ENCODE data around the gene ZBTB12. TPM values are rescaled to one million over a fixed set of nuclear protein-coding genes. Genes with fewer than 3 reads are reported as not detected.

Gene ZBTB12
- total and polyA plus RNA-seq, 9 donors, result 1.9 to 24.8 (median 10.7) TPM

GRCh38 chr6:31919624-31920303 is 17.9 kb upstream of the ZBTB12 start:
- Histone ChIP-seq H3K27ac (no peak overlapping the region), H3K27me3 (no peaks in the 10 kb centered on the region), H3K4me1 (ENCODE audit: insufficient read depth) (no peaks in the 10 kb centered on the region), H3K4me3 (no peak overlapping the region), H3K36me3 (no peaks in the 10 kb centered on the region), H3K9me3 (no peaks in the 10 kb centered on the region)
- WGBS, 3 donors, result 72 to 87% (median 76%) methylated on average over 6 of the region's 6 CpGs
- TF ChIP-seq POLR2A (IDR thresholded peaks at IDR 0.05), result no peak
- TF ChIP-seq CTCF (IDR thresholded peaks at IDR 0.05), result no peak
- TF ChIP-seq EP300 (IDR thresholded peaks at IDR 0.05), result no peak
- DNase-seq, result no peak
- intact Hi-C loops (cut with DNase I), result no loop called here

GRCh38 chr6:31918069-31918720 is 16.3 kb upstream of the ZBTB12 start:
- H3K36me3 ChIP-seq, result no peaks in the 10 kb centered on the region
- H3K4me3 ChIP-seq, result no peak overlapping the region
- no peak for DNase-seq
- 72 to 81% (median 79%) methylated on average over 8 of the region's 8 CpGs for WGBS, 3 donors
- no peak overlapping the region for H3K27ac ChIP-seq
- intact Hi-C loops (cut with DNase I), result no loop called here
- H3K4me1 ChIP-seq (ENCODE audit: insufficient read depth), result no peaks in the 10 kb centered on the region
- TF ChIP-seq EP300 (IDR thresholded peaks at IDR 0.05) (no peak), CTCF (IDR thresholded peaks at IDR 0.05) (no peak), POLR2A (IDR thresholded peaks at IDR 0.05) (no peak)
- no peaks in the 10 kb centered on the region for H3K27me3 ChIP-seq
- H3K9me3 ChIP-seq, result no peaks in the 10 kb centered on the region

DNA sequence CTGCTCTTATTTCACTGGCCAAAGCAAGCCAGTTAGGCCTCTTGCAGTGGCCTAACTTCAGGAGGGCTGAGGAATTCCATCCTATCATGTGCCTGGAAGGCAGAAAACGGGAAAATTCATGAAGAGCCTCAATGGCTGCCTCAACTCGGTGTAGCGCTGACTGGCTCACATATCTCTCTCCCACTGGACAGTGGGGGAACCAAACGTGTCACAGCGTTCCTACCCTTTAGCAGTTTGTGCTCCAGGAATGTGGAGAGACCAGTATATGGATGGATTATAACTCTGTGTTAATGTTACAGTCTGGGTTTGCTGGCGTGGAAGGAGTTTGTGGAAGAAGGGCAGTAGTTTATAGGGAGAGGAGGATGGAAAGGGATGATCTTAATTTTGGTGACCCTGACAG is 13.9 kb upstream of the ZBTB12 start:
- no peak for DNase-seq
- no peaks in the 10 kb centered on the region for H3K27me3 ChIP-seq
- intact Hi-C loops (cut with DNase I), result no loop called here
- 81 to 83% (median 82%) methylated on average over 6 of the region's 6 CpGs for WGBS, 3 donors
- no peak overlapping the region for H3K27ac ChIP-seq
- TF ChIP-seq EP300 (IDR thresholded peaks at IDR 0.05), result no peak
- no peak for TF ChIP-seq POLR2A (IDR thresholded peaks at IDR 0.05)
- no peak for TF ChIP-seq CTCF (IDR thresholded peaks at IDR 0.05)
- H3K36me3 ChIP-seq, result no peaks in the 10 kb centered on the region
- H3K9me3 ChIP-seq, result no peaks in the 10 kb centered on the region
- no peak overlapping the region for H3K4me3 ChIP-seq
- peaks cover 1% of the 10 kb centered on the region for H3K4me1 ChIP-seq (ENCODE audit: insufficient read depth)

GRCh38 chr6:31915351-31915750 is 13.5 kb upstream of the ZBTB12 start:
- H3K4me3 ChIP-seq, result no peak overlapping the region
- no peak overlapping the region for H3K27ac ChIP-seq
- no peak for TF ChIP-seq CTCF (IDR thresholded peaks at IDR 0.05)
- no peak for TF ChIP-seq EP300 (IDR thresholded peaks at IDR 0.05)
- no peak for TF ChIP-seq POLR2A (IDR thresholded peaks at IDR 0.05)
- H3K4me1 ChIP-seq (ENCODE audit: insufficient read depth), result peaks cover 1% of the 10 kb centered on the region
- H3K9me3 ChIP-seq, result no peaks in the 10 kb centered on the region
- no peaks in the 10 kb centered on the region for H3K27me3 ChIP-seq
- intact Hi-C loops (cut with DNase I), result no loop called here
- no peak for DNase-seq
- H3K36me3 ChIP-seq, result no peaks in the 10 kb centered on the region

Data from ovary (tissue), 9 donors.